CD4-positive, alpha-beta T cell (primary cell): ENCODE results near the gene IKBKE. TPM values are rescaled to one million over a fixed set of nuclear protein-coding genes. Genes with fewer than 3 reads are reported as not detected.

Experiments
- ATAC-seq: fragments of 200-7000 bp; cut with Tn5 transposase; one replicate; pipeline ENCODE4 v1.10.0; 2022; ENCODE audit warnings: mild to moderate bottlenecking; ENCODE audit not compliant: poor library complexity
- CTCF ChIA-PET: fragments of 350-600 bp; sonication (Branson Sonifier 250); formaldehyde crosslinking; loops from one replicate; lab custom pipeline; 2021; ENCODE audit warnings: antibody characterized with exemption, inconsistent platforms; lab: Charles Lee
- POLR2A ChIA-PET: fragments of 350-600 bp; sonication (Branson Sonifier 250); formaldehyde crosslinking; loops from one replicate; lab custom pipeline; 2021; ENCODE audit warnings: antibody characterized with exemption, inconsistent platforms; lab: Charles Lee
- DNase-seq, 14 experiments: peaks; one replicate each; pipeline ENCODE4 v3.0.0-alpha.2; 2013 to 2020; ENCODE audit warnings: mixed read lengths in 2 of 14
- H3K27ac ChIP-seq, 2 donors: one replicate each; pipeline versions ENCODE4 v1.5.1 to v1.7.0; 2013; ENCODE audit warnings: low read length in 2 of 2, low read depth in 1 of 2, mild to moderate bottlenecking in 1 of 2
- H3K27me3 ChIP-seq, 2 experiments: 1 replicate in 1 of 2; 2 replicates in 1 of 2; pipeline versions ENCODE4 v1.6.1 to v1.7.0; 2013; ENCODE audit warnings: low read length in 2 of 2, control low read depth in 1 of 2, mild to moderate bottlenecking in 1 of 2, moderate library complexity in 1 of 2; ENCODE audit not compliant: insufficient read depth in 2 of 2, control insufficient read depth in 1 of 2
- H3K36me3 ChIP-seq: one replicate; pipeline ENCODE4 v1.6.1; 2013; ENCODE audit warnings: low read length, control low read depth; ENCODE audit not compliant: insufficient read depth
- H3K4me1 ChIP-seq: one replicate; pipeline ENCODE4 v1.6.1; 2013; ENCODE audit warnings: low read length, control low read depth; ENCODE audit not compliant: insufficient read depth
- H3K4me3 ChIP-seq: one replicate; pipeline ENCODE4 v1.5.1; 2013; ENCODE audit warnings: mild to moderate bottlenecking, low read length, moderate library complexity
- H3K9me3 ChIP-seq, 2 experiments: 1 replicate in 1 of 2; 2 replicates in 1 of 2; pipeline versions ENCODE4 v1.6.1 to v1.7.0; 2013; ENCODE audit warnings: low read length in 2 of 2, mild to moderate bottlenecking in 2 of 2, control low read depth in 1 of 2, moderate library complexity in 1 of 2; ENCODE audit not compliant: control insufficient read depth in 1 of 2, insufficient read depth in 1 of 2
- H3K27ac Mint-ChIP-seq: one replicate; pipeline ENCODE4 v1.8.0; 2020; ENCODE audit warnings: mixed read lengths
- H3K27me3 Mint-ChIP-seq: one replicate; pipeline ENCODE4 v1.8.0; 2021; ENCODE audit warnings: mixed read lengths
- H3K36me3 Mint-ChIP-seq: one replicate; pipeline ENCODE4 v1.8.0; 2021; ENCODE audit warnings: low read depth, mixed read lengths
- H3K4me1 Mint-ChIP-seq: one replicate; pipeline ENCODE4 v1.8.0; 2021; ENCODE audit warnings: low read depth, mixed read lengths
- H3K4me3 Mint-ChIP-seq: one replicate; pipeline ENCODE4 v1.8.0; 2020; ENCODE audit warnings: mild to moderate bottlenecking, mixed read lengths
- H3K9me3 Mint-ChIP-seq: one replicate; pipeline ENCODE4 v1.8.0; 2020; ENCODE audit warnings: mixed read lengths
- intact Hi-C, 2 experiments: fragments of 100-400 bp; cut with DNase I in 1 of 2; cut with micrococcal nuclease in 1 of 2; formaldehyde crosslinking; loops; one replicate each; pipeline versions ENCODE4 v1.15.1 to v1.9.0; 2023 to 2025; cut with DNase I, micrococcal nuclease
- total RNA-seq, 174 experiments: library from RNA in 2 of 174; stranded (reverse) in 2 of 174; gene quantifications; one replicate each; pipeline ENCODE4 v1.2.3 and lab custom pipeline; 2021 to 2026
- TF ChIP-seq, protein P1 (sequence below): fragments of 200-600 bp; IDR thresholded peaks from one replicate; pipeline ENCODE4 v1.8.0; 2022; ENCODE audit warnings: antibody characterized with exemption, mild to moderate bottlenecking

The IKBKE gene
- total RNA-seq, 2 experiments from 2014 or later, result 27.9 to 29.8 TPM

DNA sequence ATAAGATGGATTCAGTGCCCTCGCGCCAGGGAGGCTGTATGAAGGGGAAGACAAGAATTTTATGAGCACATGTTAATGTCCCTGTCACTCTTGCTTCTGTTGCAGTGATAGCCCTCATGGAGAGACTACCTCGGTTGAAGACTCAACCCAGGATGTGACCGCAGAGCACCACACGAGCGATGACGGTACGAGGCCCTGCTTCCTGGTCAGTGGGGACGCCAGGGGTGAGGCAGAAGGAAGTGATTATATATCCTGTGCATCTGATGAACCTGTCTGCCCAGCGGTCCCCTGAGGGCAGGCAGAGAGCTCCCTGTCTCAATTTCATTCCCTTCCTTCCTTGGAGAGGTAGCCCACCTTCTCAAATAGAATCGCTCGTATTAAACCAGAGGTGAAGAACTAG is 20.0 kb upstream of the IKBKE start:
- H3K27me3 Mint-ChIP-seq, result no peaks in the 10 kb centered on the region
- no peak overlapping the region for H3K27ac Mint-ChIP-seq

DNA sequence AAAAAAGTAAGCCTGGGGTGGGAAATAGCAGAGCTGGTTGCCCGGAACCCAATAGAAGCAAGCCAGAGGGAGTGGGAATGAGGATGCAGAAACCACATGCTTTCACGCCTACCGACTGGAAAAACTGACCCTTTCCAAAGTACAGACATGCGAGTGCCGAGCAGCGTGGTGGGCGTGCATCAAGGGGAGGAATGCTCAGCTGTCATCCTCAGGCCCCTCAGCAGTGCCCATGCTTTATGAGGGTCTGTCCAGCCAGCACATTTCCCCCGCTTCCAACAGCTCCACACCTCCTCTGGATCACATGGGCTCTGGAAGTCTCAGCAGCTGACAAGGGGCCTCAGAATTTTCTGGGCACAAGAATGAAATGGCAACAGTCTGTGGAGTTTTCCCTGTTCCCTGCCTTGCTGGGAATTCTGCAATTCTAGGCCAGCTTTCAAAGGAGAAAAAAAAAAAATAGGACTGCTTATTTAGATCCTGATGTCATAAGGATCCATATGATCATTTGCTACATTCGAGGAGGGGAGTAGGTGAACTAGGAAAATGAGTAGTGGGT is 19.1 kb upstream of the IKBKE start:
- no peaks in the 10 kb centered on the region for H3K27me3 Mint-ChIP-seq
- intact Hi-C loops, result loop anchor here in 1 of 2 experiments (10.0 kb wide), 1 partner anchor 306 kb away; no protein-coding TSS in a partner anchor
- Histone ChIP-seq H3K9me3 (no peaks in the 10 kb centered on the region), H3K27me3 (no peaks in the 10 kb centered on the region), H3K27ac (no peak overlapping the region), H3K4me1 (no peaks in the 10 kb centered on the region), H3K36me3 (peaks cover 35% of the 10 kb centered on the region), H3K4me3 (no peak overlapping the region)
- ATAC-seq (no peak), DNase-seq (no peak)
- TF ChIP-seq, protein P1, sequence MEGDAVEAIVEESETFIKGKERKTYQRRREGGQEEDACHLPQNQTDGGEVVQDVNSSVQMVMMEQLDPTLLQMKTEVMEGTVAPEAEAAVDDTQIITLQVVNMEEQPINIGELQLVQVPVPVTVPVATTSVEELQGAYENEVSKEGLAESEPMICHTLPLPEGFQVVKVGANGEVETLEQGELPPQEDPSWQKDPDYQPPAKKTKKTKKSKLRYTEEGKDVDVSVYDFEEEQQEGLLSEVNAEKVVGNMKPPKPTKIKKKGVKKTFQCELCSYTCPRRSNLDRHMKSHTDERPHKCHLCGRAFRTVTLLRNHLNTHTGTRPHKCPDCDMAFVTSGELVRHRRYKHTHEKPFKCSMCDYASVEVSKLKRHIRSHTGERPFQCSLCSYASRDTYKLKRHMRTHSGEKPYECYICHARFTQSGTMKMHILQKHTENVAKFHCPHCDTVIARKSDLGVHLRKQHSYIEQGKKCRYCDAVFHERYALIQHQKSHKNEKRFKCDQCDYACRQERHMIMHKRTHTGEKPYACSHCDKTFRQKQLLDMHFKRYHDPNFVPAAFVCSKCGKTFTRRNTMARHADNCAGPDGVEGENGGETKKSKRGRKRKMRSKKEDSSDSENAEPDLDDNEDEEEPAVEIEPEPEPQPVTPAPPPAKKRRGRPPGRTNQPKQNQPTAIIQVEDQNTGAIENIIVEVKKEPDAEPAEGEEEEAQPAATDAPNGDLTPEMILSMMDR, result no peak
- H3K4me1 Mint-ChIP-seq, result no peaks in the 10 kb centered on the region
- no peaks in the 10 kb centered on the region for H3K9me3 Mint-ChIP-seq
- H3K27ac Mint-ChIP-seq, result no peak overlapping the region
- ChIA-PET POLR2A (interaction anchor here (1.4 kb wide), 1 partner anchor 20 kb away, joined by 3 read pairs; no protein-coding TSS in a partner anchor), CTCF (no interaction called here)
- no peak overlapping the region for H3K4me3 Mint-ChIP-seq
- H3K36me3 Mint-ChIP-seq, result peaks cover 29% of the 10 kb centered on the region

More for the DNA sequence above, 20.0 kb upstream of the IKBKE start:
- CTCF ChIA-PET, result no interaction called here
- H3K4me3 Mint-ChIP-seq, result no peak overlapping the region
- no peaks in the 10 kb centered on the region for H3K27me3 ChIP-seq
- no peak for ATAC-seq
- no peak overlapping the region for H3K27ac ChIP-seq
- no peaks in the 10 kb centered on the region for H3K4me1 Mint-ChIP-seq
- intact Hi-C loops, result loop anchor here in 1 of 2 experiments (10.0 kb wide), 1 partner anchor 305 kb away; no protein-coding TSS in a partner anchor
- DNase-seq, result no peak
- no peaks in the 10 kb centered on the region for H3K9me3 ChIP-seq
- POLR2A ChIA-PET, result no interaction called here
- H3K4me3 ChIP-seq, result no peak overlapping the region
- peaks cover 34% of the 10 kb centered on the region for H3K36me3 ChIP-seq
- TF ChIP-seq, protein P1, result no peak
- H3K9me3 Mint-ChIP-seq, result no peaks in the 10 kb centered on the region
- peaks cover 27% of the 10 kb centered on the region for H3K36me3 Mint-ChIP-seq
- H3K4me1 ChIP-seq, result no peaks in the 10 kb centered on the region

DNA sequence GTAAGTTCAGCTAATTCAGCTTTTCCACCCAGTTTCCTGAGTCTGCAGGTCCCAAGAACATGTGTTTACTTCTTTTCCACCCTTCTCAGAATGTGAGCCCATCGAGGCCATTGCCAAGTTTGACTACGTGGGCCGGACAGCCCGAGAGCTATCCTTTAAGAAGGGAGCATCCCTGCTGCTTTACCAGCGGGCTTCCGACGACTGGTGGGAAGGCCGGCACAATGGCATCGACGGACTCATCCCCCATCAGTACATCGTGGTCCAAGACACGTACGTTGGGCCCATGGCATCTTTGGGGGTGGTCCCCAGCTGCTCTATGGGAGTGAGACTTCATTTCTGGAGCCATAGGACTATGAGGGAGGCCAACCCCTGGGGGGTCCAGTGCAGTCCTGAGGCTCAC is 17.2 kb upstream of the IKBKE start:
- H3K36me3 Mint-ChIP-seq, result peaks cover 26% of the 10 kb centered on the region
- H3K4me1 ChIP-seq, result peaks cover 13% of the 10 kb centered on the region
- no peak overlapping the region for H3K27ac Mint-ChIP-seq
- ChIA-PET POLR2A (no interaction called here), CTCF (no interaction called here)
- TF ChIP-seq, protein P1, result no peak
- intact Hi-C loops, result loop anchor here in 1 of 2 experiments (10.0 kb wide), 1 partner anchor 308 kb away; no protein-coding TSS in a partner anchor
- H3K4me3 ChIP-seq, result no peak overlapping the region
- no peaks in the 10 kb centered on the region for H3K9me3 ChIP-seq
- no peaks in the 10 kb centered on the region for H3K27me3 Mint-ChIP-seq
- no peaks in the 10 kb centered on the region for H3K27me3 ChIP-seq
- H3K9me3 Mint-ChIP-seq, result no peaks in the 10 kb centered on the region
- ATAC-seq (no peak), DNase-seq (no peak)
- H3K4me3 Mint-ChIP-seq, result no peak overlapping the region
- no peaks in the 10 kb centered on the region for H3K4me1 Mint-ChIP-seq
- H3K36me3 ChIP-seq, result peaks cover 22% of the 10 kb centered on the region
- no peak overlapping the region for H3K27ac ChIP-seq
